ENCODE results near the gene SLCO4A1. TPM values are rescaled to one million over a fixed set of nuclear protein-coding genes. Genes with fewer than 3 reads are reported as not detected.

Gene SLCO4A1
- polyA plus RNA-seq, 1 experiment, result 0.09 TPM

DNA sequence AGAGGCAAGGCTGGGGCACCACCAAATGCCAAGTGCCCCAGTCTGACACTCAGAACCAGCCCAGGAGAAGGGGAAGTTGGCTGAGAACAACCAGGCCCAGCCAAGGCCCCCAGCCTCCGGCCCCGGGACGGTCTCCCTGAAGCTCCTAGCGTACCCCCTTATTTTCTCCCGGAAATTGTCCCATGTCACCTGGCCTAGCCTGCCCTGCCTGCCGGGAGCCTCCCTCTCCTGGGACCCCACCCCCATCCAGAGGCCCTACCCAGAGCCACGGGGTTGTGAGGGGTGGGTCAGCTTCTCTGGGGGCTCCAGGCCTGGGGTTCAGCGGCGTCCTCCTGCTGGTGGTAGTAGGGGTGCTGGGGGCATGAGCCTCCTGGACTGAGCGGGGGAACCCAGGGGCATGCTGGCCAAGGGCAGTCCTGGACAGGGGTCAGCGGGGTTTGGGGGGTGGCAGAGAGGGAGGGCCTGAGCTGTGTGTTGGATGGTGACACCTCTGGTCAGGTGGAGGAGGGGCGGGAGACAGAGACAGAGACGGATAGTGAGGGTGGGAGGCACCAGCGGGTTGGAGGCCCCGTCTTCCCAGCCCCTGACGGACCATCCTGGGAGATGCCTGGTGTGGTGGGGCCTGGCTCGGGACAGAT lies 7.9 kb upstream of the SLCO4A1 start:
- Histone ChIP-seq H3K4me3 (ENCODE audit: low read depth, low read length) (no peak overlapping the region), H3K9me3 (ENCODE audit: control insufficient read depth, insufficient read depth, low read length) (no peaks in the 10 kb centered on the region; the same call in 1 of the 2 replicates), H3K27me3 (ENCODE audit: control insufficient read depth, insufficient read depth, low read length) (peaks cover 77% of the 10 kb centered on the region), H3K27ac (ENCODE audit: low read depth, low read length) (no peak overlapping the region)
- POLR2A ChIA-PET, result no interaction called here
- DNase-seq (ENCODE audit: low read depth, low spot score), result no peak
- CTCF ChIA-PET, result no interaction called here
- TF ChIP-seq, protein P1, sequence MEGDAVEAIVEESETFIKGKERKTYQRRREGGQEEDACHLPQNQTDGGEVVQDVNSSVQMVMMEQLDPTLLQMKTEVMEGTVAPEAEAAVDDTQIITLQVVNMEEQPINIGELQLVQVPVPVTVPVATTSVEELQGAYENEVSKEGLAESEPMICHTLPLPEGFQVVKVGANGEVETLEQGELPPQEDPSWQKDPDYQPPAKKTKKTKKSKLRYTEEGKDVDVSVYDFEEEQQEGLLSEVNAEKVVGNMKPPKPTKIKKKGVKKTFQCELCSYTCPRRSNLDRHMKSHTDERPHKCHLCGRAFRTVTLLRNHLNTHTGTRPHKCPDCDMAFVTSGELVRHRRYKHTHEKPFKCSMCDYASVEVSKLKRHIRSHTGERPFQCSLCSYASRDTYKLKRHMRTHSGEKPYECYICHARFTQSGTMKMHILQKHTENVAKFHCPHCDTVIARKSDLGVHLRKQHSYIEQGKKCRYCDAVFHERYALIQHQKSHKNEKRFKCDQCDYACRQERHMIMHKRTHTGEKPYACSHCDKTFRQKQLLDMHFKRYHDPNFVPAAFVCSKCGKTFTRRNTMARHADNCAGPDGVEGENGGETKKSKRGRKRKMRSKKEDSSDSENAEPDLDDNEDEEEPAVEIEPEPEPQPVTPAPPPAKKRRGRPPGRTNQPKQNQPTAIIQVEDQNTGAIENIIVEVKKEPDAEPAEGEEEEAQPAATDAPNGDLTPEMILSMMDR (IDR thresholded peaks at IDR 0.05; ENCODE audit: low read depth, low read length), result no peak

DNA sequence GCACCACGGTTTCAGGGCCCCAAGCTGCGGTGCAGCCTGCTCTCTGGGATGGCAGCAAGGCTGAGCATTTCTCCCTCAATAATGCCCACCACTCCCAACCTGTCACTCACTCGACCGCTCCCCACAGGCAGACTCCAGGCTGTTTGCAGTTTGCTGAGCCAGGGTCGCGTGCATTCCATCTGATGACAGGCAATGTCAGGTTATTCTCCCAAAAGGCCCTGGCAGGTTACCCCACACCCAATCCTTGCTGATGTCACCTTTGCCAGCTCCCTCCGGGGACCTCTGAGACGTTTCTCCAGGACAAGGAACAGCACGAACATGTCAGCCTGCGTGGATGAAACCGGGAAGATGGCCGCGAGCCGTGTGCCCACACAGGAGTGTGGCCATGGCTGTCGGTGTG lies 7.1 kb upstream of the SLCO4A1 start:
- H3K9me3 ChIP-seq (ENCODE audit: control insufficient read depth, insufficient read depth, low read length), result no peaks in the 10 kb centered on the region; the same call in 1 of the 2 replicates
- no peak overlapping the region for H3K27ac ChIP-seq (ENCODE audit: low read depth, low read length)
- CTCF ChIA-PET, result no interaction called here
- no peak for DNase-seq (ENCODE audit: low read depth, low spot score)
- peaks cover 77% of the 10 kb centered on the region for H3K27me3 ChIP-seq (ENCODE audit: control insufficient read depth, insufficient read depth, low read length)
- H3K4me3 ChIP-seq (ENCODE audit: low read depth, low read length), result no peak overlapping the region
- TF ChIP-seq, protein P1 (IDR thresholded peaks at IDR 0.05; ENCODE audit: low read depth, low read length), result no peak
- POLR2A ChIA-PET, result no interaction called here

DNA sequence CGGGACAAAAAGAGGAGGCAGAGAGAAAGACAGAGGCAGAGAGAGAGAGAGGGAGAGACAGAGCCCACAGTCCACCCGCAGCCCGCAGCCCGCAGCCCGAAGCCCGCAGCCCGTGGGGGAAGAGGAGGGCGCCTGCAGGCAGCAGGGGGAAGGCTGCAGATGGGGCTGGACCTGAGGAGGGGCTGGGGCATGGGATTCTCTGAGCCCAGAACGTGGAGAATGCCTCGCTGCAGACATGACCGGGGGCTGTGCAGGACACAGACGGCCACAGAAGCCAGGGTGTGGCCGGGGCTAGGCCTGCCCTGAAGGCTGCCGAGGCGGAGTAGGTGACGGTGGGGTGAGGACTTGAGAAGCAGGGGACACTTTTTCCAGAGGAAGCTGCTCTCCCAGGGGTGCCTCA lies 6.5 kb upstream of the SLCO4A1 start:
- DNase-seq (ENCODE audit: low read depth, low spot score), result no peak
- TF ChIP-seq, protein P1 (IDR thresholded peaks at IDR 0.05; ENCODE audit: low read depth, low read length), result no peak
- ChIA-PET CTCF (no interaction called here), POLR2A (no interaction called here)
- Histone ChIP-seq H3K4me3 (ENCODE audit: low read depth, low read length) (no peak overlapping the region), H3K27ac (ENCODE audit: low read depth, low read length) (no peak overlapping the region), H3K27me3 (ENCODE audit: control insufficient read depth, insufficient read depth, low read length) (peaks cover 75% of the 10 kb centered on the region), H3K9me3 (ENCODE audit: control insufficient read depth, insufficient read depth, low read length) (no peaks in the 10 kb centered on the region; the same call in 1 of the 2 replicates)

- ChIA-PET POLR2A (no interaction called here), CTCF (no interaction called here)
- H3K9me3 ChIP-seq (ENCODE audit: control insufficient read depth, insufficient read depth, low read length), result no peaks in the 10 kb centered on the region; the same call in 1 of the 2 replicates
- TF ChIP-seq, protein P1 (IDR thresholded peaks at IDR 0.05; ENCODE audit: low read depth, low read length), result no peak
- H3K4me3 ChIP-seq (ENCODE audit: low read depth, low read length), result no peak overlapping the region
- H3K27ac ChIP-seq (ENCODE audit: low read depth, low read length), result no peak overlapping the region
- peaks cover 77% of the 10 kb centered on the region for H3K27me3 ChIP-seq (ENCODE audit: control insufficient read depth, insufficient read depth, low read length)
- DNase-seq (ENCODE audit: low read depth, low spot score), result no peak
Observed at GRCh38 chr20:62636446-62636845, 5.9 kb upstream of the SLCO4A1 start.

- POLR2A ChIA-PET, result no interaction called here
- no peak for DNase-seq (ENCODE audit: low read depth, low spot score)
- H3K27me3 ChIP-seq (ENCODE audit: control insufficient read depth, insufficient read depth, low read length), result peaks cover 73% of the 10 kb centered on the region
- no peaks in the 10 kb centered on the region; the same call in 1 of the 2 replicates for H3K9me3 ChIP-seq (ENCODE audit: control insufficient read depth, insufficient read depth, low read length)
- TF ChIP-seq, protein P1 (IDR thresholded peaks at IDR 0.05; ENCODE audit: low read depth, low read length), result no peak
- H3K4me3 ChIP-seq (ENCODE audit: low read depth, low read length), result no peak overlapping the region
- no peak overlapping the region for H3K27ac ChIP-seq (ENCODE audit: low read depth, low read length)
- CTCF ChIA-PET, result no interaction called here
Observed at GRCh38 chr20:62637110-62637509, 5.2 kb upstream of the SLCO4A1 start.

All from AG04450 (cell line).